ENCODE measurements around the gene POLR2F. TPM values are rescaled to one million over a fixed set of nuclear protein-coding genes. Genes with fewer than 3 reads are reported as not detected.
A peak's percentile ranks its signal among the peaks of the same experiment; 100 is the strongest.

POLR2F gene
- total RNA-seq, 4 donors from 2014 or later = 84.1 to 152 (median 134) TPM

- ATAC-seq (no peak), DNase-seq (no peak)
- Histone ChIP-seq H3K27me3 (no peaks in the 10 kb centered on the region), H3K4me1 (peaks cover 0 to 7% of the 10 kb centered on the region in 2 donors), H3K9me3 (no peaks in the 10 kb centered on the region), H3K4me3 (no peak overlapping the region), H3K36me3 (peaks cover 0 to 12% of the 10 kb centered on the region in 2 donors), H3K27ac (peak overlapping the region in 1 of 4 donors; percentile 61)
- in situ Hi-C loops (cut with MboI; ENCODE audit: low sequenced_read_pairs in 4 of 4) (no loop called here), intact Hi-C loops (cut with DNase I; ENCODE audit: low total_unique reads) (no loop called here)
- no peak for TF ChIP-seq POLR2A (IDR thresholded peaks at IDR 0.05)
- TF ChIP-seq CTCF (IDR thresholded peaks at IDR 0.05 in 4 of 5, conservative IDR thresholded peaks at IDR 0.05 in 1 of 5) = no peak
Measured at GRCh38 chr22:37911697-37912096, 41.8 kb upstream of the POLR2F start.

- no peaks in the 10 kb centered on the region for H3K9me3 ChIP-seq
- H3K4me3 ChIP-seq = no peak overlapping the region
- in situ Hi-C loops (cut with MboI; ENCODE audit: low sequenced_read_pairs in 4 of 4) (no loop called here), intact Hi-C loops (cut with DNase I; ENCODE audit: low total_unique reads) (no loop called here)
- TF ChIP-seq CTCF (IDR thresholded peaks at IDR 0.05 in 4 of 5, conservative IDR thresholded peaks at IDR 0.05 in 1 of 5) (no peak), POLR2A (IDR thresholded peaks at IDR 0.05) (no peak)
- H3K4me1 ChIP-seq = peaks cover 0 to 3% of the 10 kb centered on the region in 2 donors
- no peak for DNase-seq
- H3K36me3 ChIP-seq = peaks cover 0 to 16% of the 10 kb centered on the region in 2 donors
- H3K27ac ChIP-seq = peak overlapping the region in 2 of 4 donors; percentile 48 to 61
- H3K27me3 ChIP-seq = no peaks in the 10 kb centered on the region
- ATAC-seq = no peak
Measured at GRCh38 chr22:37912171-37912570, 41.3 kb upstream of the POLR2F start.

- no peaks in the 10 kb centered on the region for H3K9me3 ChIP-seq
- DNase-seq (no peak), ATAC-seq (peak; percentile 15 to 66)
- no peak overlapping the region for H3K4me3 ChIP-seq
- TF ChIP-seq POLR2A (IDR thresholded peaks at IDR 0.05) (no peak), CTCF (IDR thresholded peaks at IDR 0.05 in 4 of 5, conservative IDR thresholded peaks at IDR 0.05 in 1 of 5) (no peak)
- H3K4me1 ChIP-seq = no peaks in the 10 kb centered on the region
- in situ Hi-C loops (cut with MboI; ENCODE audit: low sequenced_read_pairs in 4 of 4) = no loop called here
- H3K27ac ChIP-seq = peak overlapping the region; percentile 24 to 61 (median 44)
- H3K27me3 ChIP-seq = no peaks in the 10 kb centered on the region
- intact Hi-C loops (cut with DNase I; ENCODE audit: low total_unique reads) = no loop called here
- peaks cover 0 to 18% of the 10 kb centered on the region in 2 donors for H3K36me3 ChIP-seq
Measured at GRCh38 chr22:37913233-37913721, 40.2 kb upstream of the POLR2F start.

GRCh38 chr22:37916311-37916710, 37.2 kb upstream of the POLR2F start:
- Histone ChIP-seq H3K9me3 (no peaks in the 10 kb centered on the region), H3K27ac (no peak overlapping the region), H3K4me1 (no peaks in the 10 kb centered on the region), H3K36me3 (peaks cover 0 to 36% of the 10 kb centered on the region in 2 donors), H3K27me3 (no peaks in the 10 kb centered on the region), H3K4me3 (no peak overlapping the region)
- DNase-seq = no peak
- in situ Hi-C loops (cut with MboI; ENCODE audit: low sequenced_read_pairs in 4 of 4) (no loop called here), intact Hi-C loops (cut with DNase I; ENCODE audit: low total_unique reads) (no loop called here)
- TF ChIP-seq CTCF (IDR thresholded peaks at IDR 0.05 in 4 of 5, conservative IDR thresholded peaks at IDR 0.05 in 1 of 5) = no peak
- no peak for TF ChIP-seq POLR2A (IDR thresholded peaks at IDR 0.05)
- no peak for ATAC-seq
